GM13977 (cell line): ENCODE results near the gene EEFSEC.

Experiments used
- DNase-seq: peaks from one replicate; pipeline ENCODE4 v3.0.0; 2012; ENCODE audit warnings: low spot score
- in situ Hi-C: fragments of 300-500 bp; cut with MboI; formaldehyde crosslinking; loops from one replicate; pipeline ENCODE4 v1.12.0; 2022; ENCODE audit warnings: low sequenced_read_pairs, low pct_unique_long_range_greater_than_20kb, mixed read lengths, inconsistent platforms; ENCODE audit not compliant: unreplicated experiment
- TF ChIP-seq, protein P1 (sequence below): IDR thresholded peaks from 2 replicates; pipeline ENCODE4 v1.5.1; 2012; ENCODE audit warnings: mild to moderate bottlenecking, control low read depth; ENCODE audit not compliant: insufficient read depth; ENCODE audit errors: extremely low read depth, missing control alignments

EEFSEC gene

DNA sequence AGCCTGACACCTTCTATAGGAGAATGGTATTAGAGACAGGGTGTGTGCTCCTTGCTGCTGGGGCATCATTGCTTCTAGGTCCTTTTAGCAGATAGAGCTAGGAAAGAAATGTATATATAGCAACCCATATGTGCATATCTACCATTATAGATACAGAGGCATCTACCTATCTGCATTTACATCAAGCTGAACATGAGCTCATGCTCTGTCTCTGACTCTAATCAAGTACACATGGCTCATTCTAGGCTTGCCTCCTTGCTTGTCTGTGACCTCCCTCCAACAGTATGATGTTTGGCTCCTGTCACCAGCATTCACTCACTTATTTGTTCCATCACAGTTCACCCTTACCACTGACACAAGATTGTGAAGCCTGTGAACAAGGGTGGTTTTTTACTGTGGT lies 133.4 kb downstream of the EEFSEC start:
- DNase-seq = no peak
- TF ChIP-seq, protein P1, sequence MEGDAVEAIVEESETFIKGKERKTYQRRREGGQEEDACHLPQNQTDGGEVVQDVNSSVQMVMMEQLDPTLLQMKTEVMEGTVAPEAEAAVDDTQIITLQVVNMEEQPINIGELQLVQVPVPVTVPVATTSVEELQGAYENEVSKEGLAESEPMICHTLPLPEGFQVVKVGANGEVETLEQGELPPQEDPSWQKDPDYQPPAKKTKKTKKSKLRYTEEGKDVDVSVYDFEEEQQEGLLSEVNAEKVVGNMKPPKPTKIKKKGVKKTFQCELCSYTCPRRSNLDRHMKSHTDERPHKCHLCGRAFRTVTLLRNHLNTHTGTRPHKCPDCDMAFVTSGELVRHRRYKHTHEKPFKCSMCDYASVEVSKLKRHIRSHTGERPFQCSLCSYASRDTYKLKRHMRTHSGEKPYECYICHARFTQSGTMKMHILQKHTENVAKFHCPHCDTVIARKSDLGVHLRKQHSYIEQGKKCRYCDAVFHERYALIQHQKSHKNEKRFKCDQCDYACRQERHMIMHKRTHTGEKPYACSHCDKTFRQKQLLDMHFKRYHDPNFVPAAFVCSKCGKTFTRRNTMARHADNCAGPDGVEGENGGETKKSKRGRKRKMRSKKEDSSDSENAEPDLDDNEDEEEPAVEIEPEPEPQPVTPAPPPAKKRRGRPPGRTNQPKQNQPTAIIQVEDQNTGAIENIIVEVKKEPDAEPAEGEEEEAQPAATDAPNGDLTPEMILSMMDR = no peak
- in situ Hi-C loops = no loop called here

DNA sequence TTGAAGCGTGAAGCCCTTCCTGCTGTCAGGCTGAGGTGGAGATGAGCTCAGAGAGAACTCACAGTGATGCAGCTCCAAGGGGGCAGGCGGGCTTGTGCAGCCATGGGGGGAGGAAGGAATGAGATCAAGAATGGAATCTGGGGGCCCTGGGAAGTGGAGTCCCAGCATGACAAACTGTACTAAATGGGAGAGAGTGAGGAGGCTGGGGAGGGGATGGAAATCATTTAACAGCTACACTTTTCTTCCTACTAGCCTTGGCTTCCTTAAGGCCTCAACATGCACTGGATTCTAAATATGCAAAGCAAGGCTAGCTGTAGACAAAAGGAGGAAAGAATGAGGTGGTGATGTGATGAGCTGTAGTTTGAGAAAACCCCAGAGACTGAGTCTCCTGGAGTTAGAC lies 133.9 kb downstream of the EEFSEC start:
- in situ Hi-C loops = no loop called here
- DNase-seq = no peak
- TF ChIP-seq, protein P1 = no peak

DNA sequence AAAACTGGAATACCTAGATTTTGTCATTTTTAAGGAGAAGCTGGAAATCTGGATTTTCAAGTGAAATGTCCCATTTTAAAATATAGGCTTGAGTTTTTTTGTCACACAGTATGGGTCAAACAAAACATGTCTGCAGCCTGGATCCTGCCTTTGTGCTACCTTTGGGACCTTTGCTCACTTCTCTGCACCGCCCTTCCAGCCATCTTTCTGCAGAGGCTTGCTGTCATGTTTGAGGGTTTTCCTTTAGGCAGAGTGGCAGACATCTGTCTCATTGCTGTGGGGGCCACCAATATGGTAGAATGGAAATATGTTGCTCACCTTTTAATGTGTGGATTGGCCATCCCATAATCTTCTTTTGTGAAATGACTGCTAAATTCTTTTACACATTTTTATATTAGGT lies 136.3 kb downstream of the EEFSEC start:
- in situ Hi-C loops = no loop called here
- TF ChIP-seq, protein P1 = no peak

DNA sequence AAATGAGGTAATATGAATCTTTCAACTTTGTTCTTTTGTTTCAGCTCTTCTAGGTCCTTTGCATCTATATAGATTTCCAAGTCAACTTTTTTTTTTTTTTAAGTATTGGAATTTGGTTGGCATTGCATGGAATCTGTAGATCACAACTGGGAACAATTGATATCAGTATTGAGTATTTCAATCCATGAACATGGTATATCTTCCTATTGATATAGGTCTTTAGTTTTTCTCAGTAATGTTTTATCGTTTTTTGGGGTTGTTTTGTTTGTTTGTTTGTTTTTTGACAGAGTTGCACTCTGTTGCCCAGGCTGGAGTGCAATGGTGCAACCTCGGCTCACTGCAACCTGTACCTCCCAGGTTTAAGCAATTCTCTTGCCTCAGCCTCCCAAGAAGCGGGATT lies 137.2 kb downstream of the EEFSEC start:
- TF ChIP-seq, protein P1 = no peak
- DNase-seq = no peak
- in situ Hi-C loops = no loop called here

More for the DNA sequence above, 136.3 kb downstream of the EEFSEC start:
- no peak for DNase-seq

DNA sequence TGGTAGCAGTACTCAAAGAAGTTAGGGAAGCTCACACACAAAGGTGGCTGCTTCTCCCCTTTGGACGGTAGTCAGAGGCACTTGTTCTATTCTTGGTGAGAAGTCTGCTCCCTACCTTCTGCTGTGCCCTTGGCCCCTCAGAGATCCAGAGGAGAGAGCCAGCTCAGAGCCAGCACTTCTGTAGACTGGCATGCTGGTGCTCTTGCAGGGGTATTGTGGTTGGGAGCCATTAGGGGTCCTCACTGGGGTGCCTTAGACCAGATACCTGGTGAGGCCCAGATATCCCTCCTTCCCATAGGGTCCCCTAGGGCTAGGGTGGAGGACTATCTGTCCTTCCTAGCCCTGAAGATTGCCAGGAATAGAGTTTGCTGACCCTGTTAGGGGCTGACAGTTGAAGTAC lies 140.6 kb downstream of the EEFSEC start:
- DNase-seq = no peak
- in situ Hi-C loops = no loop called here
- TF ChIP-seq, protein P1 = no peak

DNA sequence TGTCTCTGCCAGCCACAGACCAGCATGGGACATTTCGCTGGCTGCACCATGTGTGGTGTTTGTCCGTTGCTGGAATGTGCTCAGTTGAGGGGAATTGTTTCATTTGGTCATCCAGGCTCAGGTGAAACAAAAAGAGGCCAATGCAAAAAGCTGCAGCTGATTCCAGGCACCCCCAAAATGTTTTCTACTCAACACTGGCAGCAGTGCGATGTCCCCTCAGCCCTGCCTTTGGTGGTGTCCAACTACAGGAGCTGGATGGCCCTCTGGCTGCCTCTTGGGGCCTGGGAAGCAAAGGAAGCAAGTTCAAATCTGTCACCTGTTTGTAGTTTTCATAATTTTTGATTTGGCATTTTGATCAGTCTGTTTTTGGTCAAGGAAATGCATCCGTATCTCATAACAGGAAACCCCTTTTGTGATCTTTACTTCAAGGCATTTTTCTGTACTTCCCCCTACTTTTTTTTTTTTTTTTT lies 141.8 kb downstream of the EEFSEC start:
- DNase-seq = no peak
- in situ Hi-C loops = no loop called here
- TF ChIP-seq, protein P1 = no peak
